OCI-LY1 (cell line): ENCODE results near the gene MVB12B.

Experiments used
- H2AFZ ChIP-seq: fragments of 200-600 bp; sonication (generic), shearing (Covaris generic); 2 replicates; pipeline ENCODE4 v1.6.0; 2014; ENCODE audit warnings: antibody characterized with exemption, mild to moderate bottlenecking, low read length
- H3F3A ChIP-seq: fragments of 200-600 bp; sonication (generic), shearing (Covaris generic); 2 replicates; pipeline ENCODE4 v1.6.0; 2014; ENCODE audit warnings: mild to moderate bottlenecking, antibody characterized with exemption, low read length, moderate library complexity; ENCODE audit not compliant: insufficient read depth
- H3K27ac ChIP-seq: fragments of 200-600 bp; sonication (generic); 2 replicates; pipeline ENCODE4 v1.5.1; 2014; ENCODE audit warnings: low read length, mixed run types, mild to moderate bottlenecking, low read depth; ENCODE audit not compliant: poor library complexity, severe bottlenecking
- H3K27me3 ChIP-seq: fragments of 200-600 bp; sonication (generic); 2 replicates; pipeline ENCODE4 v1.6.0; 2014; ENCODE audit warnings: antibody characterized with exemption, mild to moderate bottlenecking, low read length, moderate library complexity; ENCODE audit not compliant: insufficient read depth
- H3K36me3 ChIP-seq: fragments of 200-600 bp; sonication (generic); 2 replicates; pipeline ENCODE4 v1.6.1; 2014; ENCODE audit warnings: mild to moderate bottlenecking, antibody characterized with exemption, low read length, moderate library complexity, mixed read lengths; ENCODE audit not compliant: insufficient read depth
- H3K4me1 ChIP-seq: fragments of 200-600 bp; sonication (generic); 2 replicates; pipeline ENCODE4 v1.5.1; 2014; ENCODE audit warnings: mild to moderate bottlenecking, low read length, moderate library complexity; ENCODE audit not compliant: insufficient read depth, severe bottlenecking
- H3K4me2 ChIP-seq: fragments of 200-600 bp; sonication (generic), shearing (Covaris generic); 2 replicates; pipeline ENCODE4 v1.6.1; 2014; ENCODE audit warnings: low read length
- H3K4me3 ChIP-seq: fragments of 200-600 bp; sonication (generic); 2 replicates; pipeline ENCODE4 v1.5.1; 2014; ENCODE audit warnings: low read length, low read depth, mild to moderate bottlenecking, mixed read lengths; ENCODE audit not compliant: poor library complexity, severe bottlenecking
- H3K79me2 ChIP-seq: fragments of 200-600 bp; shearing (Covaris generic); 2 replicates; pipeline ENCODE4 v1.6.1; 2016; ENCODE audit warnings: mixed run types, low read length, mixed read lengths; ENCODE audit not compliant: insufficient read depth
- H3K9ac ChIP-seq: fragments of 200-600 bp; sonication (generic), shearing (Covaris generic); 2 replicates; pipeline ENCODE4 v1.6.1; 2014; ENCODE audit warnings: mild to moderate bottlenecking, low read length, mixed read lengths
- H3K9me2 ChIP-seq: fragments of 200-600 bp; sonication (generic), shearing (Covaris generic); 2 replicates; pipeline ENCODE4 v1.6.1; 2014; ENCODE audit warnings: low read depth, mild to moderate bottlenecking, low read length, mixed read lengths
- H3K9me3 ChIP-seq: fragments of 200-600 bp; shearing (Covaris generic); 2 replicates; pipeline ENCODE4 v1.6.1; 2014; ENCODE audit warnings: low read length, mixed read lengths
- H4K20me1 ChIP-seq: fragments of 200-600 bp; sonication (generic), shearing (Covaris generic); 2 replicates; pipeline ENCODE4 v1.6.0; 2016; ENCODE audit warnings: mild to moderate bottlenecking, low read length; ENCODE audit not compliant: insufficient read depth
- EZH2 ChIP-seq: fragments of 200-600 bp; sonication (generic), shearing (Covaris generic); IDR thresholded peaks from 2 replicates; pipeline ENCODE4 v1.8.0; 2017; ENCODE audit warnings: borderline replicate concordance, mixed run types, mild to moderate bottlenecking, antibody characterized with exemption, low read length, moderate library complexity, mixed read lengths
- TF ChIP-seq, protein P1 (sequence below): fragments of 200-600 bp; sonication (generic), shearing (Covaris generic); IDR thresholded peaks from 2 replicates; pipeline ENCODE4 v1.5.1; 2017; ENCODE audit warnings: mild to moderate bottlenecking, antibody characterized with exemption, low read length, moderate library complexity, mixed read lengths

Gene MVB12B

GRCh38 chr9:126295082-126295477 lies 31.5 kb upstream of the MVB12B start:
- Histone ChIP-seq H3F3A (no peaks in the 10 kb centered on the region), H3K4me3 (no peak overlapping the region), H3K9ac (no peak overlapping the region), H2AFZ (no peak overlapping the region), H4K20me1 (no peaks in the 10 kb centered on the region), H3K79me2 (no peaks in the 10 kb centered on the region), H3K9me3 (no peaks in the 10 kb centered on the region), H3K4me1 (no peaks in the 10 kb centered on the region), H3K4me2 (no peak overlapping the region), H3K9me2 (no peaks in the 10 kb centered on the region), H3K27me3 (no peaks in the 10 kb centered on the region), H3K27ac (no peak overlapping the region), H3K36me3 (no peaks in the 10 kb centered on the region)
- TF ChIP-seq, protein P1, sequence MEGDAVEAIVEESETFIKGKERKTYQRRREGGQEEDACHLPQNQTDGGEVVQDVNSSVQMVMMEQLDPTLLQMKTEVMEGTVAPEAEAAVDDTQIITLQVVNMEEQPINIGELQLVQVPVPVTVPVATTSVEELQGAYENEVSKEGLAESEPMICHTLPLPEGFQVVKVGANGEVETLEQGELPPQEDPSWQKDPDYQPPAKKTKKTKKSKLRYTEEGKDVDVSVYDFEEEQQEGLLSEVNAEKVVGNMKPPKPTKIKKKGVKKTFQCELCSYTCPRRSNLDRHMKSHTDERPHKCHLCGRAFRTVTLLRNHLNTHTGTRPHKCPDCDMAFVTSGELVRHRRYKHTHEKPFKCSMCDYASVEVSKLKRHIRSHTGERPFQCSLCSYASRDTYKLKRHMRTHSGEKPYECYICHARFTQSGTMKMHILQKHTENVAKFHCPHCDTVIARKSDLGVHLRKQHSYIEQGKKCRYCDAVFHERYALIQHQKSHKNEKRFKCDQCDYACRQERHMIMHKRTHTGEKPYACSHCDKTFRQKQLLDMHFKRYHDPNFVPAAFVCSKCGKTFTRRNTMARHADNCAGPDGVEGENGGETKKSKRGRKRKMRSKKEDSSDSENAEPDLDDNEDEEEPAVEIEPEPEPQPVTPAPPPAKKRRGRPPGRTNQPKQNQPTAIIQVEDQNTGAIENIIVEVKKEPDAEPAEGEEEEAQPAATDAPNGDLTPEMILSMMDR: no peak
- no peak for TF ChIP-seq EZH2

- Histone ChIP-seq H3K9me3 (no peaks in the 10 kb centered on the region), H3K27ac (no peak overlapping the region), H4K20me1 (no peaks in the 10 kb centered on the region), H3K27me3 (no peaks in the 10 kb centered on the region), H3K4me2 (no peak overlapping the region), H3K9me2 (no peaks in the 10 kb centered on the region), H3K4me1 (no peaks in the 10 kb centered on the region), H3K9ac (no peak overlapping the region), H3K36me3 (no peaks in the 10 kb centered on the region), H3F3A (no peaks in the 10 kb centered on the region), H3K4me3 (no peak overlapping the region), H3K79me2 (no peaks in the 10 kb centered on the region), H2AFZ (no peak overlapping the region)
- TF ChIP-seq, protein P1: no peak
- no peak for TF ChIP-seq EZH2
These were observed 31.1 kb upstream of the MVB12B start for GRCh38 chr9:126295516-126295915.

DNA sequence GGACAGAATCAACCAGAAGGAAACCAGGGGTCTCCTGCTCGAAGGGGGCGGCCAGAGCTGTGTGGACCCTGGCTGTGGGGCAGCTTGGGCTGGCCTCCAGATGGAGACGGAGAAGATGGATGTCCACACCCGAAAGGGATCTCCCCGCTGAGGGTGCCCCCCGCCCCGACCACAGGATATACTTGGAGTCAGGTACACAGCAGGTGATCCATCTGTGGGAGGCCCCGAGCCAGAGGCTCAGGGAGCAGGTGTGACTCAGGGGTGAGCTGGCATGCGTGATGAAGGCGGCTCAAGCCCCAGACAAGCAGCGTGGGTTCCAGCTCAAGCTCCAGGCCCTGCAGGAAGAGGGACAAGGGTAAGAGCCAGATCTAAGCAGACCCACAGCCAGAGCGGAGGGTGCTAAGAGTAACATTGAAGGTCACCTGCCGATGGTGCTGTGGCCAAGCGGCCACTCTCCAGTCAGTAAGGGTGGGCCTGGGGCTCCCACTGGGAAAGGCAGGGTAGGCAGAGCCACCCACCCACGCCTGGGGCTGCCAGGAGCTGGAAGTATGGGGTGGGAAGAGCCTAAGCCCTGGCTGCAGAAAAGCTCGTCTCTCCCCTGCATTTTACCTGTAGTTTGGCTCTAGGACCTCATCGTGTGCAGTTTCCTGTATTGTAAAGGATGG lies 30.6 kb upstream of the MVB12B start:
- H4K20me1 ChIP-seq: no peaks in the 10 kb centered on the region
- H3K9ac ChIP-seq: no peak overlapping the region
- H3K4me3 ChIP-seq: no peak overlapping the region
- no peaks in the 10 kb centered on the region for H3K27me3 ChIP-seq
- H3K4me1 ChIP-seq: no peaks in the 10 kb centered on the region
- H3F3A ChIP-seq: no peaks in the 10 kb centered on the region
- no peaks in the 10 kb centered on the region for H3K9me2 ChIP-seq
- H2AFZ ChIP-seq: no peak overlapping the region
- no peaks in the 10 kb centered on the region for H3K36me3 ChIP-seq
- no peaks in the 10 kb centered on the region for H3K79me2 ChIP-seq
- no peak overlapping the region for H3K4me2 ChIP-seq
- TF ChIP-seq, protein P1: no peak
- TF ChIP-seq EZH2: no peak
- no peaks in the 10 kb centered on the region for H3K9me3 ChIP-seq
- H3K27ac ChIP-seq: no peak overlapping the region
